ENCODE results near the gene BORCS8. TPM values are rescaled to one million over a fixed set of nuclear protein-coding genes. Genes with fewer than 3 reads are reported as not detected.

BORCS8 gene
- total and polyA plus RNA-seq, 2 of the 4 experiments (the other 2 are of a cell fraction), result 16.7 to 33.9 TPM

GRCh38 chr19:19214159-19214490, 22.2 kb upstream of the BORCS8 start:
- H4K91ac ChIP-seq (ENCODE audit: insufficient read depth, low read depth, low read length), result no peak overlapping the region
- intact Hi-C loops (cut with micrococcal nuclease) (no loop called here), dilution Hi-C loops (cut with HindIII; ENCODE audit: low sequenced_read_pairs, unreplicated experiment) (no loop called here), in situ Hi-C loops (cut with MboI; ENCODE audit: low sequenced_read_pairs) (no loop called here)
- H3K9me3 ChIP-seq (ENCODE audit: control insufficient read depth, insufficient read depth, low read length), result no peaks in the 10 kb centered on the region
- no peak overlapping the region for H3K9ac ChIP-seq (ENCODE audit: low read depth, low read length)
- H2AK5ac ChIP-seq (ENCODE audit: low read depth, low read length), result no peak overlapping the region
- H3K14ac ChIP-seq (replicated peaks; ENCODE audit: low read depth, low read length), result no peak overlapping the region
- ChIA-PET POLR2A (ENCODE audit: unreplicated experiment) (no interaction called here), CTCF (no interaction called here)
- H3K27me3 ChIP-seq (ENCODE audit: control insufficient read depth, insufficient read depth, low read length), result peaks cover 29% of the 10 kb centered on the region
- ATAC-seq (ENCODE audit: low read depth), result no peak
- no peaks in the 10 kb centered on the region for H3K36me3 ChIP-seq (ENCODE audit: control insufficient read depth, insufficient read depth, low read length)
- no peak overlapping the region for H3K4me3 ChIP-seq (ENCODE audit: insufficient read depth, low read depth, low read length)
- H2AK9ac ChIP-seq (replicated peaks; ENCODE audit: low read depth, low read length, poor library complexity), result no peak overlapping the region
- no peak overlapping the region for H3K18ac ChIP-seq (ENCODE audit: low read depth, low read length)
- H4K20me1 ChIP-seq (ENCODE audit: insufficient read depth, low read length), result peaks cover 6% of the 10 kb centered on the region; the same call in 1 of the 2 replicates
- H2BK20ac ChIP-seq (ENCODE audit: low read depth, low read length), result no peak overlapping the region
- H3K27ac ChIP-seq (ENCODE audit: insufficient read depth, low read length), result no peak overlapping the region
- H3K23ac ChIP-seq (ENCODE audit: low read depth, low read length), result no peak overlapping the region
- no peak overlapping the region for H2BK120ac ChIP-seq (ENCODE audit: low read depth, low read length)
- no peak overlapping the region for H2AFZ ChIP-seq (replicated peaks; ENCODE audit: low read length, poor library complexity)
- WGBS, 2 experiments (ENCODE audit: extremely low coverage in 2 of 2, insufficient read length in 1 of 2), result 6% methylated on average over 2 of the region's 5 CpGs; no CpG with 5 or more reads in 1 of the 2 experiments
- H4K8ac ChIP-seq (ENCODE audit: low read depth in 2 of 2, low read length in 2 of 2), result no peak overlapping the region
- H3K4me1 ChIP-seq (ENCODE audit: control insufficient read depth, insufficient read depth, low read length), result no peaks in the 10 kb centered on the region
- no peaks in the 10 kb centered on the region for H3K79me1 ChIP-seq (ENCODE audit: low read depth in 1 of 2, low read length in 2 of 2)
- H3K4ac ChIP-seq (ENCODE audit: low read depth, low read length), result no peak overlapping the region
- no peak for TF ChIP-seq FOS (IDR thresholded peaks at IDR 0.05; ENCODE audit: low read depth, low read length)
- no peak for TF ChIP-seq NFE2L2 (IDR thresholded peaks at IDR 0.05; ENCODE audit: low read depth, low read length)
- TF ChIP-seq MXI1 (IDR thresholded peaks at IDR 0.05; ENCODE audit: borderline replicate concordance, low read depth, low read length), result no peak
- no peak for TF ChIP-seq RCOR1 (IDR thresholded peaks at IDR 0.05; ENCODE audit: insufficient replicate concordance, low read length)
- TF ChIP-seq POLR2A (IDR thresholded peaks at IDR 0.05; ENCODE audit: low read depth, low read length), result no peak
- H2BK15ac ChIP-seq (ENCODE audit: low read depth, low read length), result no peak overlapping the region
- H3K56ac ChIP-seq (ENCODE audit: extremely low read depth, insufficient read depth, low read length), result no peak overlapping the region
- no peak for DNase-seq
- 0 out of 2 replicates have a peak, but pooled peaks cover 2% of the 10 kb centered on the region for H3K9me1 ChIP-seq (ENCODE audit: insufficient read depth, low read length)
- no peak overlapping the region for H4K5ac ChIP-seq (ENCODE audit: low read depth, low read length)
- H2BK5ac ChIP-seq (ENCODE audit: low read depth, low read length, poor library complexity, severe bottlenecking), result no peak overlapping the region
- no peak overlapping the region for H3K4me2 ChIP-seq (ENCODE audit: low read depth, low read length)
- no TSS peak for BruUV-seq (replicated peaks)

Data from IMR-90 (cell line).